ENCODE results near the gene GGT7.

DNA sequence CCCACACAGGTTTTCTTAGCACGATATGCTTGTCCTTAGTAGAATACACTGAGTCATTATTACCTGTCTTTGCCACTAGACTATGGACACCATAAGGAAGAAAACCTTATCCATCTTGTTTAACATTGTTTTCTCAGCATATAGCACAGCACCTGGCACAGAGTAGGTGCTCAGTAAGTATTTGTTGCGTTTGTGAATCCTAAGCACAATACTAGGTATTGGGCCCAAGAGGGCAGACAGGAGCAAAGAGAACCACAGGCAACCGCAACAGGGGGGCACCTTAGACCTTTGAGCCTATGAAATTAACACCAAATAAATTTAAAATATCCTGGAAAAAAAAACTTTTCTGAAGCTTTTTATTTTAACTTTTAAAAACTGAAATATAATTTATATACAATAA is 43.5 kb downstream of the GGT7 start:
- TF ChIP-seq, protein P1, sequence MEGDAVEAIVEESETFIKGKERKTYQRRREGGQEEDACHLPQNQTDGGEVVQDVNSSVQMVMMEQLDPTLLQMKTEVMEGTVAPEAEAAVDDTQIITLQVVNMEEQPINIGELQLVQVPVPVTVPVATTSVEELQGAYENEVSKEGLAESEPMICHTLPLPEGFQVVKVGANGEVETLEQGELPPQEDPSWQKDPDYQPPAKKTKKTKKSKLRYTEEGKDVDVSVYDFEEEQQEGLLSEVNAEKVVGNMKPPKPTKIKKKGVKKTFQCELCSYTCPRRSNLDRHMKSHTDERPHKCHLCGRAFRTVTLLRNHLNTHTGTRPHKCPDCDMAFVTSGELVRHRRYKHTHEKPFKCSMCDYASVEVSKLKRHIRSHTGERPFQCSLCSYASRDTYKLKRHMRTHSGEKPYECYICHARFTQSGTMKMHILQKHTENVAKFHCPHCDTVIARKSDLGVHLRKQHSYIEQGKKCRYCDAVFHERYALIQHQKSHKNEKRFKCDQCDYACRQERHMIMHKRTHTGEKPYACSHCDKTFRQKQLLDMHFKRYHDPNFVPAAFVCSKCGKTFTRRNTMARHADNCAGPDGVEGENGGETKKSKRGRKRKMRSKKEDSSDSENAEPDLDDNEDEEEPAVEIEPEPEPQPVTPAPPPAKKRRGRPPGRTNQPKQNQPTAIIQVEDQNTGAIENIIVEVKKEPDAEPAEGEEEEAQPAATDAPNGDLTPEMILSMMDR (tag by site-specific recombination; IDR thresholded peaks at IDR 0.05) = no peak
- TF ChIP-seq ZNF274 (IDR thresholded peaks at IDR 0.05; ENCODE audit: low read length) (no peak), ZNF274 (tag by site-specific recombination; IDR thresholded peaks at IDR 0.05; ENCODE audit: borderline replicate concordance) (no peak), GFI1B (tag by site-specific recombination; IDR thresholded peaks at IDR 0.05) (no peak), ZNF416 (tag by site-specific recombination; IDR thresholded peaks at IDR 0.05) (no peak), ZNF654 (tag by site-specific recombination; IDR thresholded peaks at IDR 0.05; ENCODE audit: low read depth) (no peak), MEIS1 (CRISPR knock-in tag; IDR thresholded peaks at IDR 0.05; ENCODE audit: borderline replicate concordance) (no peak), ZFP69B (tag by site-specific recombination; IDR thresholded peaks at IDR 0.05) (no peak), ZBTB1 (tag by site-specific recombination; IDR thresholded peaks at IDR 0.05) (no peak), ZNF121 (tag by site-specific recombination; IDR thresholded peaks at IDR 0.05) (no peak), YY1 (tag by site-specific recombination; IDR thresholded peaks at IDR 0.05) (no peak)
- TF ChIP-seq, protein P2, sequence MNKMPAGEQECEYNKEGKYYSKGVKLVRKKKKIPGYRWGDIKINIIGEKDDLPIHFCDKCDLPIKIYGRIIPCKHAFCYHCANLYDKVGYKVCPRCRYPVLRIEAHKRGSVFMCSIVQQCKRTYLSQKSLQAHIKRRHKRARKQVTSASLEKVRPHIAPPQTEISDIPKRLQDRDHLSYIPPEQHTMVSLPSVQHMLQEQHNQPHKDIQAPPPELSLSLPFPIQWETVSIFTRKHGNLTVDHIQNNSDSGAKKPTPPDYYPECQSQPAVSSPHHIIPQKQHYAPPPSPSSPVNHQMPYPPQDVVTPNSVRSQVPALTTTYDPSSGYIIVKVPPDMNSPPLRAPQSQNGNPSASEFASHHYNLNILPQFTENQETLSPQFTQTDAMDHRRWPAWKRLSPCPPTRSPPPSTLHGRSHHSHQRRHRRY (tag by site-specific recombination; IDR thresholded peaks at IDR 0.05) = no peak
- TF ChIP-seq, protein P3, sequence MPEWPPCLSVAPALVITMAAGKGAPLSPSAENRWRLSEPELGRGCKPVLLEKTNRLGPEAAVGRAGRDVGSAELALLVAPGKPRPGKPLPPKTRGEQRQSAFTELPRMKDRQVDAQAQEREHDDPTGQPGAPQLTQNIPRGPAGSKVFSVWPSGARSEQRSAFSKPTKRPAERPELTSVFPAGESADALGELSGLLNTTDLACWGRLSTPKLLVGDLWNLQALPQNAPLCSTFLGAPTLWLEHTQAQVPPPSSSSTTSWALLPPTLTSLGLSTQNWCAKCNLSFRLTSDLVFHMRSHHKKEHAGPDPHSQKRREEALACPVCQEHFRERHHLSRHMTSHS (tag by site-specific recombination; IDR thresholded peaks at IDR 0.05) = no peak
- TF ChIP-seq, protein P4, sequence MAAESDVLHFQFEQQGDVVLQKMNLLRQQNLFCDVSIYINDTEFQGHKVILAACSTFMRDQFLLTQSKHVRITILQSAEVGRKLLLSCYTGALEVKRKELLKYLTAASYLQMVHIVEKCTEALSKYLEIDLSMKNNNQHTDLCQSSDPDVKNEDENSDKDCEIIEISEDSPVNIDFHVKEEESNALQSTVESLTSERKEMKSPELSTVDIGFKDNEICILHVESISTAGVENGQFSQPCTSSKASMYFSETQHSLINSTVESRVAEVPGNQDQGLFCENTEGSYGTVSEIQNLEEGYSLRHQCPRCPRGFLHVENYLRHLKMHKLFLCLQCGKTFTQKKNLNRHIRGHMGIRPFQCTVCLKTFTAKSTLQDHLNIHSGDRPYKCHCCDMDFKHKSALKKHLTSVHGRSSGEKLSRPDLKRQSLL (tag by site-specific recombination; IDR thresholded peaks at IDR 0.05) = no peak
- TF ChIP-seq, protein P5, sequence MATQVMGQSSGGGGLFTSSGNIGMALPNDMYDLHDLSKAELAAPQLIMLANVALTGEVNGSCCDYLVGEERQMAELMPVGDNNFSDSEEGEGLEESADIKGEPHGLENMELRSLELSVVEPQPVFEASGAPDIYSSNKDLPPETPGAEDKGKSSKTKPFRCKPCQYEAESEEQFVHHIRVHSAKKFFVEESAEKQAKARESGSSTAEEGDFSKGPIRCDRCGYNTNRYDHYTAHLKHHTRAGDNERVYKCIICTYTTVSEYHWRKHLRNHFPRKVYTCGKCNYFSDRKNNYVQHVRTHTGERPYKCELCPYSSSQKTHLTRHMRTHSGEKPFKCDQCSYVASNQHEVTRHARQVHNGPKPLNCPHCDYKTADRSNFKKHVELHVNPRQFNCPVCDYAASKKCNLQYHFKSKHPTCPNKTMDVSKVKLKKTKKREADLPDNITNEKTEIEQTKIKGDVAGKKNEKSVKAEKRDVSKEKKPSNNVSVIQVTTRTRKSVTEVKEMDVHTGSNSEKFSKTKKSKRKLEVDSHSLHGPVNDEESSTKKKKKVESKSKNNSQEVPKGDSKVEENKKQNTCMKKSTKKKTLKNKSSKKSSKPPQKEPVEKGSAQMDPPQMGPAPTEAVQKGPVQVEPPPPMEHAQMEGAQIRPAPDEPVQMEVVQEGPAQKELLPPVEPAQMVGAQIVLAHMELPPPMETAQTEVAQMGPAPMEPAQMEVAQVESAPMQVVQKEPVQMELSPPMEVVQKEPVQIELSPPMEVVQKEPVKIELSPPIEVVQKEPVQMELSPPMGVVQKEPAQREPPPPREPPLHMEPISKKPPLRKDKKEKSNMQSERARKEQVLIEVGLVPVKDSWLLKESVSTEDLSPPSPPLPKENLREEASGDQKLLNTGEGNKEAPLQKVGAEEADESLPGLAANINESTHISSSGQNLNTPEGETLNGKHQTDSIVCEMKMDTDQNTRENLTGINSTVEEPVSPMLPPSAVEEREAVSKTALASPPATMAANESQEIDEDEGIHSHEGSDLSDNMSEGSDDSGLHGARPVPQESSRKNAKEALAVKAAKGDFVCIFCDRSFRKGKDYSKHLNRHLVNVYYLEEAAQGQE (tag by site-specific recombination; IDR thresholded peaks at IDR 0.05) = no peak

All from HEK293 (cell line).